Dedifferentiated amniotic fluid mesenchymal stem cell (primary cell): ENCODE data around the gene COL5A2.

ENCODE experiments used
- DNase-seq: peaks from one replicate; pipeline ENCODE4 v3.0.0-alpha.2; 2016; ENCODE audit errors: extremely low spot score

The COL5A2 gene

GRCh38 chr2:189147361-189147760 lies 32.2 kb downstream of the COL5A2 start:
- no peak for DNase-seq

- DNase-seq: no peak
These were observed 33.0 kb downstream of the COL5A2 start for GRCh38 chr2:189146553-189146952.

- peak; percentile 43 for DNase-seq
These were observed 34.8 kb downstream of the COL5A2 start for GRCh38 chr2:189144700-189145211.

- DNase-seq: peak; percentile 74
These were observed 35.6 kb downstream of the COL5A2 start for GRCh38 chr2:189143925-189144324.

- no peak for DNase-seq
These were observed 36.4 kb downstream of the COL5A2 start for GRCh38 chr2:189142893-189143759.

- no peak for DNase-seq
These were observed 40.8 kb downstream of the COL5A2 start for GRCh38 chr2:189138800-189139199.

- no peak for DNase-seq
These were observed 42.0 kb downstream of the COL5A2 start for GRCh38 chr2:189137519-189137918.

- peak; percentile 53 for DNase-seq
These were observed 45.1 kb downstream of the COL5A2 start for GRCh38 chr2:189134485-189134884.

- DNase-seq: no peak
These were observed 47.6 kb downstream of the COL5A2 start for GRCh38 chr2:189131991-189132390.

GRCh38 chr2:189129971-189130370 lies 49.6 kb downstream of the COL5A2 start:
- DNase-seq: peak; percentile 82

GRCh38 chr2:189128970-189129369 lies 50.6 kb downstream of the COL5A2 start:
- peak; percentile 43 for DNase-seq

GRCh38 chr2:189127756-189128155 lies 51.8 kb downstream of the COL5A2 start:
- DNase-seq: no peak

GRCh38 chr2:189125195-189125594 lies 54.4 kb downstream of the COL5A2 start:
- no peak for DNase-seq

- no peak for DNase-seq
These were observed 55.4 kb downstream of the COL5A2 start for GRCh38 chr2:189124175-189124574.

- DNase-seq: no peak
These were observed 61.2 kb downstream of the COL5A2 start for GRCh38 chr2:189118386-189118785.

- DNase-seq: no peak
These were observed 62.6 kb downstream of the COL5A2 start for GRCh38 chr2:189116979-189117378.

- no peak for DNase-seq
These were observed 63.5 kb downstream of the COL5A2 start for GRCh38 chr2:189116087-189116486.

- no peak for DNase-seq
These were observed 64.4 kb downstream of the COL5A2 start for GRCh38 chr2:189115126-189115525.

GRCh38 chr2:189113963-189114362 lies 65.6 kb downstream of the COL5A2 start:
- no peak for DNase-seq

- no peak for DNase-seq
These were observed 68.4 kb downstream of the COL5A2 start for GRCh38 chr2:189111063-189111715.

GRCh38 chr2:189109921-189110397 lies 69.6 kb downstream of the COL5A2 start:
- DNase-seq: no peak

GRCh38 chr2:189104934-189105333 lies 74.6 kb downstream of the COL5A2 start:
- no peak for DNase-seq

- DNase-seq: no peak
These were observed 76.8 kb downstream of the COL5A2 start for GRCh38 chr2:189102735-189103134.
